GM12878 (cell line): Measurements from ENCODE around the gene HIP1. TPM values are rescaled to one million over a fixed set of nuclear protein-coding genes. Genes with fewer than 3 reads are reported as not detected.

Experiments
- BCL11A ChIP-seq: IDR thresholded peaks from 2 replicates; pipeline ENCODE4 v1.6.1; 2011; ENCODE audit warnings: low read depth, low read length
- IRF4 ChIP-seq: IDR thresholded peaks from 2 replicates; pipeline ENCODE4 v1.6.1; 2011; ENCODE audit warnings: low read depth, low read length
- JUNB ChIP-seq: IDR thresholded peaks from 2 replicates; pipeline ENCODE4 v1.6.1; 2016; ENCODE audit warnings: antibody characterized with exemption, mild to moderate bottlenecking
- MTA2 ChIP-seq: fragments of 450-650 bp; IDR thresholded peaks from 2 replicates; pipeline ENCODE4 v1.6.1; 2016; ENCODE audit warnings: low read depth, mild to moderate bottlenecking, moderate library complexity
- PAX8 ChIP-seq: fragments of 450-650 bp; IDR thresholded peaks from 2 replicates; pipeline ENCODE4 v1.6.1; 2017; ENCODE audit warnings: mild to moderate bottlenecking, moderate library complexity
- SPI1 ChIP-seq: IDR thresholded peaks from 2 replicates; pipeline ENCODE4 v1.6.1; 2011; ENCODE audit warnings: low read depth, mild to moderate bottlenecking, low read length, moderate library complexity, borderline replicate concordance; ENCODE audit not compliant: insufficient read depth
- ZNF207 ChIP-seq: fragments of 450-650 bp; IDR thresholded peaks from 2 replicates; pipeline ENCODE4 v1.6.1; 2014; ENCODE audit warnings: antibody characterized with exemption, mild to moderate bottlenecking, borderline replicate concordance
- polyA plus RNA-seq, 11 experiments: library from polyadenylated mRNA; depleted of rRNA in 4 of 11; unstranded in 6 of 11; stranded (reverse) in 5 of 11; fragments of >200 nt; fragmentation: Nextera tagmentation in 4 of 11; fragmentation: Illumina TruSeq in 1 of 11; extraction: Ambion mirVana in 4 of 11; extraction: Trizol in 1 of 11; gene quantifications; 1 replicate in 1 of 11; 2 replicates in 10 of 11; pipeline versions ENCODE4 v1.2.1 to v1.2.3, GENCODE V29; 2011 to 2016; ENCODE audit warnings: inconsistent platforms in 2 of 11, missing spikeins in 2 of 11, low read depth in 1 of 11
- total RNA-seq, 4 experiments: library from RNA; depleted of rRNA in 3 of 4; stranded (reverse); fragments of >200 nt in 3 of 4; fragmentation: Illumina TruSeq in 1 of 4; extraction: Trizol in 1 of 4; gene quantifications; 2 replicates each; pipeline versions ENCODE4 v1.2.1 to v1.2.3, GENCODE V29; 2013 to 2021
- TF ChIP-seq, protein P1 (sequence below): fragments of 450-650 bp; IDR thresholded peaks from 2 replicates; pipeline ENCODE4 v1.6.1; 2017; ENCODE audit warnings: mild to moderate bottlenecking, low read depth, inconsistent platforms; ENCODE audit not compliant: poor library complexity, severe bottlenecking
- TF ChIP-seq, protein P2 (sequence below): fragments of 450-650 bp; IDR thresholded peaks from 2 replicates; pipeline ENCODE4 v1.6.1; 2017; ENCODE audit warnings: antibody characterized with exemption, mild to moderate bottlenecking, moderate library complexity

Gene HIP1
- total and polyA plus RNA-seq, 10 of the 15 experiments (the other 5 are each of a cell fraction or from before 2014, with no cell fraction given): 1.2 to 9.7 (median 3.2) TPM

DNA sequence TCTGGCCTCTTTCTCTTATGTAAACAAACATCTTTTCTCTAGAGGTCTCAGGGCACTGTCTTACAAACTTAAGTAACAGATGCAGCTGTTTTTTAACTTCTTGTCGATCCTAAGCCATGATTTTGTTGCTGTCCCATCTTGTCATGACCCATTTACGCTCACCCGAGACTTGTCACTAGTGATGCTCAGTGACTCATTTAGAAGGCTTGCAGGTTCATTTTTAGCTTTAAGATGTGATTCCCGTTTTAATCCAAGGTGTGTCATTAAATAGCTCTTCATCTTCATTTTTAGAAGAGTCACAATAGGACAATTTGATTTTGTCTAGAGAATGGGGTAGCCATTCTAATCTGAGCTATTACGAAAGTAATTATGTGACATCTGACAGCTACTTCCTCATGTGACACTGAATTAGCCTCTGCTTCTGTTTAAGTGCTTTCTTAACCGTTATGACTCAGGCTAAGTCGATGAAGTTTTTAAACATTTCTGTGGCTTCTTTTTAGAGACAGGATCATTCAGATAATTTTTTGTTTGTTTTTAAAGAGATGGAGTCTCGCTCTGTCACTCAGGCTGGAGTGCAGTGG, 203.9 kb downstream of the HIP1 start (continued):
- TF ChIP-seq, protein P1, sequence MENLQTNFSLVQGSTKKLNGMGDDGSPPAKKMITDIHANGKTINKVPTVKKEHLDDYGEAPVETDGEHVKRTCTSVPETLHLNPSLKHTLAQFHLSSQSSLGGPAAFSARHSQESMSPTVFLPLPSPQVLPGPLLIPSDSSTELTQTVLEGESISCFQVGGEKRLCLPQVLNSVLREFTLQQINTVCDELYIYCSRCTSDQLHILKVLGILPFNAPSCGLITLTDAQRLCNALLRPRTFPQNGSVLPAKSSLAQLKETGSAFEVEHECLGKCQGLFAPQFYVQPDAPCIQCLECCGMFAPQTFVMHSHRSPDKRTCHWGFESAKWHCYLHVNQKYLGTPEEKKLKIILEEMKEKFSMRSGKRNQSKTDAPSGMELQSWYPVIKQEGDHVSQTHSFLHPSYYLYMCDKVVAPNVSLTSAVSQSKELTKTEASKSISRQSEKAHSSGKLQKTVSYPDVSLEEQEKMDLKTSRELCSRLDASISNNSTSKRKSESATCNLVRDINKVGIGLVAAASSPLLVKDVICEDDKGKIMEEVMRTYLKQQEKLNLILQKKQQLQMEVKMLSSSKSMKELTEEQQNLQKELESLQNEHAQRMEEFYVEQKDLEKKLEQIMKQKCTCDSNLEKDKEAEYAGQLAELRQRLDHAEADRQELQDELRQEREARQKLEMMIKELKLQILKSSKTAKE: peak; percentile 74
- TF ChIP-seq JUNB (peak; percentile 93), IRF4 (peak; percentile 70; the same call in 1 of the 2 replicates), ZNF207 (no peak), PAX8 (no peak), SPI1 (peak; percentile 32; the same call in 1 of the 2 replicates), BCL11A (peak; percentile 44; the same call in 1 of the 2 replicates), MTA2 (peak; percentile 80)
- TF ChIP-seq, protein P2, sequence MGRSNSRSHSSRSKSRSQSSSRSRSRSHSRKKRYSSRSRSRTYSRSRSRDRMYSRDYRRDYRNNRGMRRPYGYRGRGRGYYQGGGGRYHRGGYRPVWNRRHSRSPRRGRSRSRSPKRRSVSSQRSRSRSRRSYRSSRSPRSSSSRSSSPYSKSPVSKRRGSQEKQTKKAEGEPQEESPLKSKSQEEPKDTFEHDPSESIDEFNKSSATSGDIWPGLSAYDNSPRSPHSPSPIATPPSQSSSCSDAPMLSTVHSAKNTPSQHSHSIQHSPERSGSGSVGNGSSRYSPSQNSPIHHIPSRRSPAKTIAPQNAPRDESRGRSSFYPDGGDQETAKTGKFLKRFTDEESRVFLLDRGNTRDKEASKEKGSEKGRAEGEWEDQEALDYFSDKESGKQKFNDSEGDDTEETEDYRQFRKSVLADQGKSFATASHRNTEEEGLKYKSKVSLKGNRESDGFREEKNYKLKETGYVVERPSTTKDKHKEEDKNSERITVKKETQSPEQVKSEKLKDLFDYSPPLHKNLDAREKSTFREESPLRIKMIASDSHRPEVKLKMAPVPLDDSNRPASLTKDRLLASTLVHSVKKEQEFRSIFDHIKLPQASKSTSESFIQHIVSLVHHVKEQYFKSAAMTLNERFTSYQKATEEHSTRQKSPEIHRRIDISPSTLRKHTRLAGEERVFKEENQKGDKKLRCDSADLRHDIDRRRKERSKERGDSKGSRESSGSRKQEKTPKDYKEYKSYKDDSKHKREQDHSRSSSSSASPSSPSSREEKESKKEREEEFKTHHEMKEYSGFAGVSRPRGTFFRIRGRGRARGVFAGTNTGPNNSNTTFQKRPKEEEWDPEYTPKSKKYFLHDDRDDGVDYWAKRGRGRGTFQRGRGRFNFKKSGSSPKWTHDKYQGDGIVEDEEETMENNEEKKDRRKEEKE: no peak
